NCI-H2227 (cell line): ENCODE data around the gene TBP.

Experiments
- DNase-seq: peaks from one replicate; lab custom pipeline; 2025; ENCODE audit not compliant: unreplicated experiment; lab: John Stamatoyannopoulos, UW

TBP gene

GRCh38 chr6:170533792-170534191 lies 20.4 kb upstream of the TBP start:
- no peak for DNase-seq

- DNase-seq: no peak
Observed at GRCh38 chr6:170535004-170535403, 19.2 kb upstream of the TBP start.

GRCh38 chr6:170536671-170537070 lies 17.5 kb upstream of the TBP start:
- DNase-seq: no peak

- DNase-seq: no peak
Observed at GRCh38 chr6:170537329-170537728, 16.8 kb upstream of the TBP start.

GRCh38 chr6:170542031-170542719 lies 12.0 kb upstream of the TBP start:
- DNase-seq: no peak

- DNase-seq: no peak
Observed at GRCh38 chr6:170545405-170545804, 8.8 kb upstream of the TBP start.

- DNase-seq: peak; percentile 91
Observed at GRCh38 chr6:170552765-170553533, 1.2 kb upstream of the TBP start, which contains the start of gene PSMB1. PSMB1 (minus strand) TSS chr6:170553307; CDS start chr6:170553242, 65 bp downstream.

GRCh38 chr6:170553534-170554012 lies 596 bp upstream of the TBP start:
- no peak for DNase-seq

GRCh38 chr6:170554796-170555137 lies 598 bp downstream of the TBP start:
- no peak for DNase-seq

GRCh38 chr6:170555305-170555704 lies 1.1 kb downstream of the TBP start:
- DNase-seq: no peak

GRCh38 chr6:170561555-170561954 lies 7.4 kb downstream of the TBP start:
- DNase-seq: no peak

GRCh38 chr6:170564936-170565530 lies 10.9 kb downstream of the TBP start:
- DNase-seq: no peak

- DNase-seq: no peak
Observed at GRCh38 chr6:170572704-170573466, 18.7 kb downstream of the TBP start.

GRCh38 chr6:170575250-170575649 lies 21.1 kb downstream of the TBP start:
- DNase-seq: no peak

GRCh38 chr6:170578909-170579308 lies 24.7 kb downstream of the TBP start:
- no peak for DNase-seq

GRCh38 chr6:170583756-170584180 lies 29.6 kb downstream of the TBP start:
- no peak for DNase-seq

GRCh38 chr6:170584181-170584953 lies 30.2 kb downstream of the TBP start, which contains the start of gene PDCD2:
PDCD2 (minus strand) TSS chr6:170584637; CDS start chr6:170584581, 56 bp downstream.
- peak; percentile 93 for DNase-seq

GRCh38 chr6:170584954-170585498 lies 30.9 kb downstream of the TBP start:
- no peak for DNase-seq

GRCh38 chr6:170590725-170591124 lies 36.6 kb downstream of the TBP start:
- DNase-seq: no peak

- DNase-seq: no peak
Observed at GRCh38 chr6:170596426-170596825, 42.3 kb downstream of the TBP start.
